Measurements from ENCODE around the gene HOXC9.

GRCh38 chr12:54014377-54015017 is 14.5 kb downstream of the HOXC9 start:
- TF ChIP-seq, protein P1, sequence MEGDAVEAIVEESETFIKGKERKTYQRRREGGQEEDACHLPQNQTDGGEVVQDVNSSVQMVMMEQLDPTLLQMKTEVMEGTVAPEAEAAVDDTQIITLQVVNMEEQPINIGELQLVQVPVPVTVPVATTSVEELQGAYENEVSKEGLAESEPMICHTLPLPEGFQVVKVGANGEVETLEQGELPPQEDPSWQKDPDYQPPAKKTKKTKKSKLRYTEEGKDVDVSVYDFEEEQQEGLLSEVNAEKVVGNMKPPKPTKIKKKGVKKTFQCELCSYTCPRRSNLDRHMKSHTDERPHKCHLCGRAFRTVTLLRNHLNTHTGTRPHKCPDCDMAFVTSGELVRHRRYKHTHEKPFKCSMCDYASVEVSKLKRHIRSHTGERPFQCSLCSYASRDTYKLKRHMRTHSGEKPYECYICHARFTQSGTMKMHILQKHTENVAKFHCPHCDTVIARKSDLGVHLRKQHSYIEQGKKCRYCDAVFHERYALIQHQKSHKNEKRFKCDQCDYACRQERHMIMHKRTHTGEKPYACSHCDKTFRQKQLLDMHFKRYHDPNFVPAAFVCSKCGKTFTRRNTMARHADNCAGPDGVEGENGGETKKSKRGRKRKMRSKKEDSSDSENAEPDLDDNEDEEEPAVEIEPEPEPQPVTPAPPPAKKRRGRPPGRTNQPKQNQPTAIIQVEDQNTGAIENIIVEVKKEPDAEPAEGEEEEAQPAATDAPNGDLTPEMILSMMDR (IDR thresholded peaks at IDR 0.05) = no peak
- TF ChIP-seq POLR2A (IDR thresholded peaks at IDR 0.05) = no peak
